SK-N-SH treated with all-trans-retinoic acid at 6 μM for 48 hours (cell line): ENCODE results near the gene HES1.
A peak's percentile ranks its signal among the peaks of the same experiment; 100 is the strongest.

Experiments
- ARNTL ChIP-seq: fragments of 450-650 bp; formaldehyde crosslinking; IDR thresholded peaks from 2 replicates; pipeline ENCODE4 v1.5.0; 2020; ENCODE audit warnings: low read depth, mild to moderate bottlenecking, moderate library complexity, borderline replicate concordance
- PPARA ChIP-seq: fragments of 250-450 bp; sonication (Bioruptor Pico); IDR thresholded peaks from 2 replicates; pipeline ENCODE4 v1.5.0; 2020; ENCODE audit warnings: mild to moderate bottlenecking, borderline replicate concordance
- RARB ChIP-seq: fragments of 250-450 bp; sonication (Bioruptor Pico); IDR thresholded peaks from 2 replicates; pipeline ENCODE4 v1.8.0; 2021; ENCODE audit warnings: mild to moderate bottlenecking, moderate library complexity
- SNAI2 ChIP-seq: fragments of 250-450 bp; sonication (Bioruptor Pico); IDR thresholded peaks from 2 replicates; pipeline ENCODE4 v1.5.0; 2020; ENCODE audit warnings: mild to moderate bottlenecking, moderate library complexity
- TCF4 ChIP-seq: fragments of 250-450 bp; sonication (Bioruptor Pico); IDR thresholded peaks from 2 replicates; pipeline ENCODE4 v1.8.0; 2021; ENCODE audit warnings: mild to moderate bottlenecking, moderate library complexity, borderline replicate concordance
- ZC3H10 ChIP-seq: fragments of 250-450 bp; sonication (Bioruptor Pico); IDR thresholded peaks from 2 replicates; pipeline ENCODE4 v1.5.1; 2021; ENCODE audit warnings: mild to moderate bottlenecking, moderate library complexity
- ZFP3 ChIP-seq: fragments of 250-450 bp; sonication (Bioruptor Pico); IDR thresholded peaks from 2 replicates; pipeline ENCODE4 v1.5.0; 2020; ENCODE audit warnings: mild to moderate bottlenecking, moderate library complexity
- ZFP30 ChIP-seq: fragments of 450-650 bp; formaldehyde crosslinking; IDR thresholded peaks from 2 replicates; pipeline ENCODE4 v1.5.0; 2022; ENCODE audit warnings: mild to moderate bottlenecking, moderate library complexity
- ZNF565 ChIP-seq: fragments of 450-650 bp; formaldehyde crosslinking; conservative IDR thresholded peaks from 2 replicates; pipeline ENCODE4 v1.5.0; 2020; ENCODE audit warnings: low read depth, mild to moderate bottlenecking, moderate library complexity
- ZNF70 ChIP-seq: fragments of 450-650 bp; formaldehyde crosslinking; IDR thresholded peaks from 2 replicates; pipeline ENCODE4 v1.5.0; 2020; ENCODE audit warnings: mild to moderate bottlenecking, moderate library complexity
- ZNF8 ChIP-seq: fragments of 450-650 bp; formaldehyde crosslinking; IDR thresholded peaks from 2 replicates; pipeline ENCODE4 v1.5.0; 2020; ENCODE audit warnings: mild to moderate bottlenecking, moderate library complexity
- TF ChIP-seq, protein P1 (sequence below): fragments of 250-450 bp; sonication (Bioruptor Pico); IDR thresholded peaks from 2 replicates; pipeline ENCODE4 v1.8.0; 2020; ENCODE audit warnings: mild to moderate bottlenecking, moderate library complexity, borderline replicate concordance
- TF ChIP-seq, protein P2 (sequence below): fragments of 250-450 bp; sonication (Bioruptor Pico); IDR thresholded peaks from 2 replicates; pipeline ENCODE4 v1.5.0; 2020; ENCODE audit warnings: mild to moderate bottlenecking, moderate library complexity
- TF ChIP-seq, protein P3 (sequence below): fragments of 250-450 bp; sonication (Bioruptor Pico); IDR thresholded peaks from 2 replicates; pipeline ENCODE4 v1.8.0; 2021; ENCODE audit warnings: low read depth, mild to moderate bottlenecking, moderate library complexity, borderline replicate concordance

DNA sequence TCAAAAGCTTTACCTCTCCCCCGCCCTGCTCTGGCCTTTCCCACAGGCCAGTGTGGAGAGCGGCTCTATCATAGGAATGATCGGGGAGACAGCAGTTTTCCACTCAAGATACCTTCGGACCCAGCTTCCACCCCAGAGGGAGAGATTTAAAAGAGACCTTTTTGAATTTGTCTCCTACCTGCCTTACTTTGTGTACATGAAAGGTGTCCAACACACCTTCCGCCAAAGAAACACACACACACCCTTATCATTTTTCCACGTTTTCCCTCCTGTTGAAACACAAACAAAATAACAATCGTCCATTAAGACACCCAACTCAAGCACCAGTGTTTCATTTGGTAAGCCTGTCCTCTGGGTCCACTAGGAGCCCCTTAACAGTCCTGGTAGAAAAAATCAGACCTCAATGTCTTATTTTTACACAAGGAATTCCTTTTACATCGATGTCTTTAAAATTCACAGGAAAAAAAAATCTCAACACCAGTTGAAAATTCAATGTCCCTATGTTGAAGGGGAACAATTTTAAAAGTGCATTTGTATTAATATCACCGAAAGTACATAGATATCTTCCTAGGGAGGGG, 4.0 kb downstream of the HES1 start:
- TF ChIP-seq, protein P1, sequence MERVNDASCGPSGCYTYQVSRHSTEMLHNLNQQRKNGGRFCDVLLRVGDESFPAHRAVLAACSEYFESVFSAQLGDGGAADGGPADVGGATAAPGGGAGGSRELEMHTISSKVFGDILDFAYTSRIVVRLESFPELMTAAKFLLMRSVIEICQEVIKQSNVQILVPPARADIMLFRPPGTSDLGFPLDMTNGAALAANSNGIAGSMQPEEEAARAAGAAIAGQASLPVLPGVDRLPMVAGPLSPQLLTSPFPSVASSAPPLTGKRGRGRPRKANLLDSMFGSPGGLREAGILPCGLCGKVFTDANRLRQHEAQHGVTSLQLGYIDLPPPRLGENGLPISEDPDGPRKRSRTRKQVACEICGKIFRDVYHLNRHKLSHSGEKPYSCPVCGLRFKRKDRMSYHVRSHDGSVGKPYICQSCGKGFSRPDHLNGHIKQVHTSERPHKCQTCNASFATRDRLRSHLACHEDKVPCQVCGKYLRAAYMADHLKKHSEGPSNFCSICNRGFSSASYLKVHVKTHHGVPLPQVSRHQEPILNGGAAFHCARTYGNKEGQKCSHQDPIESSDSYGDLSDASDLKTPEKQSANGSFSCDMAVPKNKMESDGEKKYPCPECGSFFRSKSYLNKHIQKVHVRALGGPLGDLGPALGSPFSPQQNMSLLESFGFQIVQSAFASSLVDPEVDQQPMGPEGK (CRISPR knock-in tag) = no peak
- TF ChIP-seq ZNF565 (no peak), ZNF8 (CRISPR knock-in tag) (no peak), ZFP30 (CRISPR knock-in tag) (no peak), RARB (CRISPR knock-in tag) (no peak), PPARA (CRISPR knock-in tag) (no peak), ZC3H10 (CRISPR knock-in tag) (peak; percentile 49; the same call in 1 of the 2 replicates), ARNTL (no peak), SNAI2 (no peak), ZNF70 (CRISPR knock-in tag) (no peak), ZFP3 (no peak), TCF4 (CRISPR knock-in tag) (no peak)
- TF ChIP-seq, protein P2, sequence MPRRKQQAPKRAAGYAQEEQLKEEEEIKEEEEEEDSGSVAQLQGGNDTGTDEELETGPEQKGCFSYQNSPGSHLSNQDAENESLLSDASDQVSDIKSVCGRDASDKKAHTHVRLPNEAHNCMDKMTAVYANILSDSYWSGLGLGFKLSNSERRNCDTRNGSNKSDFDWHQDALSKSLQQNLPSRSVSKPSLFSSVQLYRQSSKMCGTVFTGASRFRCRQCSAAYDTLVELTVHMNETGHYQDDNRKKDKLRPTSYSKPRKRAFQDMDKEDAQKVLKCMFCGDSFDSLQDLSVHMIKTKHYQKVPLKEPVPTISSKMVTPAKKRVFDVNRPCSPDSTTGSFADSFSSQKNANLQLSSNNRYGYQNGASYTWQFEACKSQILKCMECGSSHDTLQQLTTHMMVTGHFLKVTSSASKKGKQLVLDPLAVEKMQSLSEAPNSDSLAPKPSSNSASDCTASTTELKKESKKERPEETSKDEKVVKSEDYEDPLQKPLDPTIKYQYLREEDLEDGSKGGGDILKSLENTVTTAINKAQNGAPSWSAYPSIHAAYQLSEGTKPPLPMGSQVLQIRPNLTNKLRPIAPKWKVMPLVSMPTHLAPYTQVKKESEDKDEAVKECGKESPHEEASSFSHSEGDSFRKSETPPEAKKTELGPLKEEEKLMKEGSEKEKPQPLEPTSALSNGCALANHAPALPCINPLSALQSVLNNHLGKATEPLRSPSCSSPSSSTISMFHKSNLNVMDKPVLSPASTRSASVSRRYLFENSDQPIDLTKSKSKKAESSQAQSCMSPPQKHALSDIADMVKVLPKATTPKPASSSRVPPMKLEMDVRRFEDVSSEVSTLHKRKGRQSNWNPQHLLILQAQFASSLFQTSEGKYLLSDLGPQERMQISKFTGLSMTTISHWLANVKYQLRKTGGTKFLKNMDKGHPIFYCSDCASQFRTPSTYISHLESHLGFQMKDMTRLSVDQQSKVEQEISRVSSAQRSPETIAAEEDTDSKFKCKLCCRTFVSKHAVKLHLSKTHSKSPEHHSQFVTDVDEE (CRISPR knock-in tag) = no peak
- TF ChIP-seq, protein P3, sequence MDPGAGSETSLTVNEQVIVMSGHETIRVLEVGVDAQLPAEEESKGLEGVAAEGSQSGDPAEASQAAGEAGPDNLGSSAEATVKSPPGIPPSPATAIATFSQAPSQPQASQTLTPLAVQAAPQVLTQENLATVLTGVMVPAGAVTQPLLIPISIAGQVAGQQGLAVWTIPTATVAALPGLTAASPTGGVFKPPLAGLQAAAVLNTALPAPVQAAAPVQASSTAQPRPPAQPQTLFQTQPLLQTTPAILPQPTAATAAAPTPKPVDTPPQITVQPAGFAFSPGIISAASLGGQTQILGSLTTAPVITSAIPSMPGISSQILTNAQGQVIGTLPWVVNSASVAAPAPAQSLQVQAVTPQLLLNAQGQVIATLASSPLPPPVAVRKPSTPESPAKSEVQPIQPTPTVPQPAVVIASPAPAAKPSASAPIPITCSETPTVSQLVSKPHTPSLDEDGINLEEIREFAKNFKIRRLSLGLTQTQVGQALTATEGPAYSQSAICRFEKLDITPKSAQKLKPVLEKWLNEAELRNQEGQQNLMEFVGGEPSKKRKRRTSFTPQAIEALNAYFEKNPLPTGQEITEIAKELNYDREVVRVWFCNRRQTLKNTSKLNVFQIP (CRISPR knock-in tag) = no peak
